Measurements from ENCODE around the gene COQ9.

- TF ChIP-seq EZH2 (IDR thresholded peaks at IDR 0.05; ENCODE audit: borderline replicate concordance, low read length) (no peak), CTCF (conservative IDR thresholded peaks at IDR 0.05 in 1 of 2, IDR thresholded peaks at IDR 0.05 in 1 of 2; ENCODE audit: extremely low read depth in 1 of 2, insufficient read depth in 1 of 2, low read depth in 1 of 2, low read length in 2 of 2) (no peak)
These were observed 50.8 kb downstream of the COQ9 start for GRCh38 chr16:57498031-57498430.
